ENCODE results near the gene RXRA.

GRCh38 chr9:134349936-134350335, 23.7 kb downstream of the RXRA start:
- TF ChIP-seq, protein P1, sequence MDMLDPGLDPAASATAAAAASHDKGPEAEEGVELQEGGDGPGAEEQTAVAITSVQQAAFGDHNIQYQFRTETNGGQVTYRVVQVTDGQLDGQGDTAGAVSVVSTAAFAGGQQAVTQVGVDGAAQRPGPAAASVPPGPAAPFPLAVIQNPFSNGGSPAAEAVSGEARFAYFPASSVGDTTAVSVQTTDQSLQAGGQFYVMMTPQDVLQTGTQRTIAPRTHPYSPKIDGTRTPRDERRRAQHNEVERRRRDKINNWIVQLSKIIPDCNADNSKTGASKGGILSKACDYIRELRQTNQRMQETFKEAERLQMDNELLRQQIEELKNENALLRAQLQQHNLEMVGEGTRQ (IDR thresholded peaks at IDR 0.05; ENCODE audit: low read depth, low read length), result no peak
- TF ChIP-seq, protein P1 (CRISPR knock-in tag; IDR thresholded peaks at IDR 0.05; ENCODE audit: borderline replicate concordance), result no peak
- TF ChIP-seq POLR2AphosphoS5 (IDR thresholded peaks at IDR 0.05; ENCODE audit: low read depth, low read length), result no peak
- no peak for TF ChIP-seq CBFB (CRISPR knock-in tag; IDR thresholded peaks at IDR 0.05)
- no peak for TF ChIP-seq MYC (CRISPR knock-in tag; IDR thresholded peaks at IDR 0.05; ENCODE audit: borderline replicate concordance)
- TF ChIP-seq, protein P2, sequence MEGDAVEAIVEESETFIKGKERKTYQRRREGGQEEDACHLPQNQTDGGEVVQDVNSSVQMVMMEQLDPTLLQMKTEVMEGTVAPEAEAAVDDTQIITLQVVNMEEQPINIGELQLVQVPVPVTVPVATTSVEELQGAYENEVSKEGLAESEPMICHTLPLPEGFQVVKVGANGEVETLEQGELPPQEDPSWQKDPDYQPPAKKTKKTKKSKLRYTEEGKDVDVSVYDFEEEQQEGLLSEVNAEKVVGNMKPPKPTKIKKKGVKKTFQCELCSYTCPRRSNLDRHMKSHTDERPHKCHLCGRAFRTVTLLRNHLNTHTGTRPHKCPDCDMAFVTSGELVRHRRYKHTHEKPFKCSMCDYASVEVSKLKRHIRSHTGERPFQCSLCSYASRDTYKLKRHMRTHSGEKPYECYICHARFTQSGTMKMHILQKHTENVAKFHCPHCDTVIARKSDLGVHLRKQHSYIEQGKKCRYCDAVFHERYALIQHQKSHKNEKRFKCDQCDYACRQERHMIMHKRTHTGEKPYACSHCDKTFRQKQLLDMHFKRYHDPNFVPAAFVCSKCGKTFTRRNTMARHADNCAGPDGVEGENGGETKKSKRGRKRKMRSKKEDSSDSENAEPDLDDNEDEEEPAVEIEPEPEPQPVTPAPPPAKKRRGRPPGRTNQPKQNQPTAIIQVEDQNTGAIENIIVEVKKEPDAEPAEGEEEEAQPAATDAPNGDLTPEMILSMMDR (CRISPR knock-in tag; IDR thresholded peaks at IDR 0.05), result no peak
- TF ChIP-seq HNRNPUL1 (IDR thresholded peaks at IDR 0.05; ENCODE audit: low read depth, low read length), result no peak
- TF ChIP-seq NR2F6 (IDR thresholded peaks at IDR 0.05), result no peak
- no peak for TF ChIP-seq NR2F6 (CRISPR knock-in tag; IDR thresholded peaks at IDR 0.05)
- TF ChIP-seq, protein P3, sequence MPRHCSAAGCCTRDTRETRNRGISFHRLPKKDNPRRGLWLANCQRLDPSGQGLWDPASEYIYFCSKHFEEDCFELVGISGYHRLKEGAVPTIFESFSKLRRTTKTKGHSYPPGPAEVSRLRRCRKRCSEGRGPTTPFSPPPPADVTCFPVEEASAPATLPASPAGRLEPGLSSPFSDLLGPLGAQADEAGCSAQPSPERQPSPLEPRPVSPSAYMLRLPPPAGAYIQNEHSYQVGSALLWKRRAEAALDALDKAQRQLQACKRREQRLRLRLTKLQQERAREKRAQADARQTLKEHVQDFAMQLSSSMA (CRISPR knock-in tag; IDR thresholded peaks at IDR 0.05), result no peak
- TF ChIP-seq EP300 (IDR thresholded peaks at IDR 0.05; ENCODE audit: low read depth in 2 of 2, low read length in 2 of 2), result no peak
- TF ChIP-seq EP300 (CRISPR knock-in tag; IDR thresholded peaks at IDR 0.05; ENCODE audit: borderline replicate concordance), result no peak
- no peak for TF ChIP-seq ELF4 (CRISPR knock-in tag; IDR thresholded peaks at IDR 0.05; ENCODE audit: borderline replicate concordance)
- TF ChIP-seq FIP1L1 (IDR thresholded peaks at IDR 0.05; ENCODE audit: borderline replicate concordance, insufficient read depth, low read depth, low read length), result no peak
- no peak for TF ChIP-seq RAD51 (IDR thresholded peaks at IDR 0.05; ENCODE audit: borderline replicate concordance)
- no peak for TF ChIP-seq NFE2L1 (CRISPR knock-in tag; IDR thresholded peaks at IDR 0.05; ENCODE audit: borderline replicate concordance)
